Measurements from ENCODE around the gene FGF21.

The FGF21 gene

DNA sequence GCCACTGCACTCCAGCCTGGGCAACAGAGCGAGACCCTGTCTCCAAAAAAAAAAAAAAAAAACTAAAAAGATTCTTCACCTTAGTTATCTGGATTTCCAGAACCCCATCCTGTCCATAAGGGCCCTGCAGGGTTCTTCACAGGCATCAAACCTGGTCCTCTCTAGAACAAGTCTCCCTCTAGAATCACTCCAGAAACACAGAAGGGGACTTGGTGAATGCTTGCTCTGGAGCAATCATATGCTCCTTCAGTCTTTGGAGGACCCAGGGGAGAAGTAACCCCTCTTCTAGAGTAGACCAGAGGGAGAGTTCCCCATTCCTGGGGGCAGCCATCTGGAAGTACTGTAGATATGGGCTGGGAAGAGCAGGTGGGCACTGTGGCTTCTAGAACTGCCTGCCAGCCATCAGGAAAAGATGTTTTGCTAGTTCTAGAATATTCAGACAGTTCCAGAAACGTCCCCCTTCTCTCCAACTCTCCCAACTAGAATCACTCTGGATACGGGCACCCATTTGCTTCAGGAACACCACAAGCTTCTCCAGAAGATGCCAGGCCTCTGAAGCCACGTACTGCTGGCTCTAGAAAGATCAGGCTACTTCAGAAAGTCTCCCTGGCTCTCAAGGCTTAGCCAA is 5.6 kb upstream of the FGF21 start:
- TF ChIP-seq, protein P1, sequence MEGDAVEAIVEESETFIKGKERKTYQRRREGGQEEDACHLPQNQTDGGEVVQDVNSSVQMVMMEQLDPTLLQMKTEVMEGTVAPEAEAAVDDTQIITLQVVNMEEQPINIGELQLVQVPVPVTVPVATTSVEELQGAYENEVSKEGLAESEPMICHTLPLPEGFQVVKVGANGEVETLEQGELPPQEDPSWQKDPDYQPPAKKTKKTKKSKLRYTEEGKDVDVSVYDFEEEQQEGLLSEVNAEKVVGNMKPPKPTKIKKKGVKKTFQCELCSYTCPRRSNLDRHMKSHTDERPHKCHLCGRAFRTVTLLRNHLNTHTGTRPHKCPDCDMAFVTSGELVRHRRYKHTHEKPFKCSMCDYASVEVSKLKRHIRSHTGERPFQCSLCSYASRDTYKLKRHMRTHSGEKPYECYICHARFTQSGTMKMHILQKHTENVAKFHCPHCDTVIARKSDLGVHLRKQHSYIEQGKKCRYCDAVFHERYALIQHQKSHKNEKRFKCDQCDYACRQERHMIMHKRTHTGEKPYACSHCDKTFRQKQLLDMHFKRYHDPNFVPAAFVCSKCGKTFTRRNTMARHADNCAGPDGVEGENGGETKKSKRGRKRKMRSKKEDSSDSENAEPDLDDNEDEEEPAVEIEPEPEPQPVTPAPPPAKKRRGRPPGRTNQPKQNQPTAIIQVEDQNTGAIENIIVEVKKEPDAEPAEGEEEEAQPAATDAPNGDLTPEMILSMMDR (IDR thresholded peaks at IDR 0.05; ENCODE audit: insufficient read depth, low read length, poor library complexity, severe bottlenecking): no peak
- Histone ChIP-seq H3K4me3 (replicated peaks; ENCODE audit: low read depth, low read length) (no peak overlapping the region), H3K27me3 (replicated peaks; ENCODE audit: control insufficient read depth, insufficient read depth, low read length) (no peaks in the 10 kb centered on the region; the same call in 1 of the 2 replicates), H3K36me3 (ENCODE audit: control insufficient read depth, insufficient read depth, low read length) (no peaks in the 10 kb centered on the region)
- no peak for DNase-seq (ENCODE audit: extremely low read depth, insufficient read length)

DNA sequence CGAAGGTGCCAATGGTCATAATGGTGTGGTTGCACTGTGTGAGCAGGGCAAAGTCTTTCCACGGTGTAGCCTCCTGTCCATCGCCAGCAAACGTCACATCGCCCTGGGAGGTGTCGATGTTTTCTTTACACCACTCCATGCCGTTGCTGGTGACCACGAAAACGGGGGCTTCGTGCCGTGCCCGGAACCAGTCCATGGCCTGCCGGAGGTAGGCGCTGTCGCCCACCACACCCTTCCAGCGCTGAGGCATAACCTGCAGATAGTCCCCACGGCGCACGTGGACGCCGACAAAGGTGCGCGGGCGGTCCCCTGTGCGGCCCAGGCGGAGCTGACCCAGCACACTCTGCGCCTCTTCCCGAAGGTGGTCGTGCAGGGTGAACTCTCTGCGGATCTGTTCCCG is 5.0 kb upstream of the FGF21 start:
- TF ChIP-seq, protein P1 (IDR thresholded peaks at IDR 0.05; ENCODE audit: insufficient read depth, low read length, poor library complexity, severe bottlenecking): no peak
- no peak for DNase-seq (ENCODE audit: extremely low read depth, insufficient read length)
- Histone ChIP-seq H3K4me3 (replicated peaks; ENCODE audit: low read depth, low read length) (no peak overlapping the region), H3K36me3 (ENCODE audit: control insufficient read depth, insufficient read depth, low read length) (no peaks in the 10 kb centered on the region), H3K27me3 (replicated peaks; ENCODE audit: control insufficient read depth, insufficient read depth, low read length) (no peaks in the 10 kb centered on the region; the same call in 1 of the 2 replicates)

DNA sequence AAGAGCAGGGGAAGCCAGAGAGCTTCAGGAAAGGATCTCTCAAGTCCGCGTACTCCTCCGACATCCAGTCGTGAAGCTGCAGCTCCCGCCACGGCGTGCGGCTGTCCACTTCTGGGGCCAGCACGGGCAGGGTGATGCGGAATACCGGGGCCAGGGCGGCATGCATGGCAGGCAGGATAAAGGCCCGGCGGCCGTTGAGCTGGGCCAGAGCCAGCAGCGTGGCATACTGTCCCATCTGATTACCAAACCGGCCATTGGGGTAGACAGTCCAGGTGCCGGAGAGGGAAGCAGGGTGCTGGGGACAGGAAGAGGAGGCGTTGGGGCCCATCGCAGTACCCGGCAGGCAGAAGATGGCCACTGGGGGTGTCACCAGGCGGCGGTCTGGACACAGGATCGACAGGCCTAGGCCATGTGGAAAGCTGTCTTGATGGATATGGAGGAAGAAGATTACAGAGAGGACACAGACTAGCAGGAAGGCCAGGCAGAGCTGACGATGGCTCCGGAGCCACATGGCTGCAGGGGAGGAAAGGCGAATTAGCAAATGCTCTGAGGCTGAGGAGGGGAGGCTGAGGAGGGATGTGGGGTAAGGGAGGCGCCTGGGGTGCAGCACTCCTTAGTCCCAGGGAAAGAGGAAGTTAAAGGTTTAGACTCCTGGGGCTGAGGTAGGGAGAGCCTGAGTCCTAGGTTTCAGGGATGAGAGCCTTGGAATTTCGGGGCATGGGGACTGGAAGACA is 4.4 kb upstream of the FGF21 start:
- Histone ChIP-seq H3K36me3 (ENCODE audit: control insufficient read depth, insufficient read depth, low read length) (no peaks in the 10 kb centered on the region), H3K27me3 (replicated peaks; ENCODE audit: control insufficient read depth, insufficient read depth, low read length) (no peaks in the 10 kb centered on the region; the same call in 1 of the 2 replicates), H3K4me3 (replicated peaks; ENCODE audit: low read depth, low read length) (no peak overlapping the region)
- DNase-seq (ENCODE audit: extremely low read depth, insufficient read length): no peak
- TF ChIP-seq, protein P1 (IDR thresholded peaks at IDR 0.05; ENCODE audit: insufficient read depth, low read length, poor library complexity, severe bottlenecking): no peak

DNA sequence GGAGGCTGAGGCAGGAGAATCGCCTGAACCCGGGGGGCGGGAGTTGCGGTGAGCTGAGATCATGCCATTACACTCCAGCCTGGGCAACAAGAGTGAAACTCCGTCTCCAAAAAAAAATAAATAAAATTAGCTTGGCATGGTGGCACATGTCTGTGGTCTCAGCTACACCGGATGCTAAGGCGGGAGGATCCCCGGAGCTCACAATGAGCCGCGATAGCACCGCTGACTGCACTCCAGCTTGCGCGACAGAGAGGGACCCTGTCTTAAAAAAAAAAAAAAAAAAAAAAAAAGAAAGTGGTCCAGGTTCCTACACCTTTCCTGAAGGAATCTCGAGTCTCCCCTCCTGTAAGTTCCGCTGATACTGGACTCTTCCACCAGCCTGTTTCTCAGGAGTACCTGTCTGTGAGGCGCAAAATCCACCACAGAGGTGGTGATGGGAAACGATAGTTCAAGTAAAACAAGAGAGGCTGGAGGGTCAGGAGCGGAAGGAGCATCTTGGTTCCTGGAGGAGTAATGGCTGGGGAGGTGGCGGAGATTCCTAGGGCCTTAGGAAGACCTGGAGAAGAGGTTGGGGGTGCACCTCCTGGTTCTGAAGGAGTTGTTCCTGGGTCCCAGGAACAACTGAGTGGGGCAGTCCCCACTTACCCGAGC is 3.4 kb upstream of the FGF21 start:
- Histone ChIP-seq H3K4me3 (replicated peaks; ENCODE audit: low read depth, low read length) (peak overlapping the region; percentile 43), H3K36me3 (ENCODE audit: control insufficient read depth, insufficient read depth, low read length) (no peaks in the 10 kb centered on the region), H3K27me3 (replicated peaks; ENCODE audit: control insufficient read depth, insufficient read depth, low read length) (no peaks in the 10 kb centered on the region; the same call in 1 of the 2 replicates)
- TF ChIP-seq, protein P1 (IDR thresholded peaks at IDR 0.05; ENCODE audit: insufficient read depth, low read length, poor library complexity, severe bottlenecking): no peak
- DNase-seq (ENCODE audit: extremely low read depth, insufficient read length): no peak

DNA sequence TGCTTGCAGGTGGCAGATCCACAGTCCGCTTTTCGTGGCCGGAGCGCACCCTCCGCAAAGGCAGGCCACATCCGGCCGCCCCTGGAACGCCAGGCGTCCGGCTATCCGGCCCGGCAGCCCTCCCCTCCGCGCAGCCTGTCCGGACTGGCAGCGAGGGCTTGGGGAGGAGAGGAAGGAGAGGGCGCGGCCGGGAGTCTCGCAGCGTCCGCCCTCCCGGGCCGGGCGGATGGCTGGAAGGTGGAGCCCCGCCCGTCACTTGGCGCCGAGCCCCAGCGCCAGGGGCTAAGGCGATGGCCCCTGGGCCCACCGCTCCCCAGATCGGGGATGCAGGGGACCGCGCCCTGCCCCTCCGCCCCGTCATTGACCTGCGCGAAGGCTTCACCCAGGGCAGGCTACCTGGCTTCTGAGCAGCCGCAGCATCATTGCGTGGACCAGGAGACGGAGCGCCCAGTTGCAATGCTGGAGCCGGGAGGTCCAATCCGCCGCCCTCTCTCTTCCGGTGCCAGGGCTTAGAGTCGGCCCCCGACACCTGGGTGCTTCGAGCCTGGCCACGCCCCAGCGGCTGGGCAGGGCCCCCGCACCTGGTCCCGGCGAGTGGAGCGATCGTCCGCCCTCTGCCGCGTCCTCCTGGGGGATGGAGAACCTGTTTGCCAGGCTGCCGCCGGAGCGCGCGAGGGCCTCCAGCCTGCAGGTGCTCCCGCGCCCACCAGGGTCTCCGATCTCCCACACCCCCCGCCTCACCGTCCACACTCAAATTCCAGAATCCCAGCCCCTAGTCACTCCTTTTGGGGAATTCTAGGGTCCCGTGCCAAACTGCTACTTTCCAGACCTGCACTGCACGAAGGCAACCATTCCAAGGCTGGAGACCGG is 2.6 kb upstream of the FGF21 start, which contains the start of gene FUT1:
FUT1 (minus strand) TSS at position 146 of the 870 bp plus-strand sequence. CDS start 1,360 bp downstream, outside the sequence.
- H3K4me3 ChIP-seq (replicated peaks; ENCODE audit: low read depth, low read length): peak within 1 kb of the TSS; percentile 43
- DNase-seq (ENCODE audit: extremely low read depth, insufficient read length): peak; percentile 35
- no peaks in the 10 kb centered on the region for H3K36me3 ChIP-seq (ENCODE audit: control insufficient read depth, insufficient read depth, low read length)
- no peaks in the 10 kb centered on the region; the same call in 1 of the 2 replicates for H3K27me3 ChIP-seq (replicated peaks; ENCODE audit: control insufficient read depth, insufficient read depth, low read length)
- TF ChIP-seq, protein P1 (IDR thresholded peaks at IDR 0.05; ENCODE audit: insufficient read depth, low read length, poor library complexity, severe bottlenecking): no peak
